HepG2 (cell line): ENCODE data around the gene MTG1. TPM values are rescaled to one million over a fixed set of nuclear protein-coding genes. Genes with fewer than 3 reads are reported as not detected.
"Not testable (repeated sequence)": the region's sequence is repeated elsewhere in the genome, so short reads cannot be mapped to it uniquely, and the experiment has no call there.

Source experiments
- ATAC-seq: fragments of 200-7000 bp; cut with Tn5 transposase; 3 replicates; pipeline ENCODE4 v1.9.1; 2020; ENCODE audit warnings: mild to moderate bottlenecking, moderate library complexity
- BruUV-seq: library from RNA; stranded (reverse); fragments of 400-500 nt; replicated peaks from 2 replicates; lab custom pipeline; 2021; lab: Mats Ljungman, UMichigan
- CTCF ChIA-PET: fragments of 300-600 bp; formaldehyde crosslinking; extraction: SDS; loops from one replicate; lab custom pipeline; 2021; ENCODE audit warnings: low total read pairs, inconsistent platforms, low intra/inter-chr PET ratio; lab: Yijun Ruan, JAX
- POLR2A ChIA-PET: fragments of 350-600 bp; sonication (Branson Sonifier 250); formaldehyde crosslinking; loops from one replicate; lab custom pipeline; 2020; ENCODE audit warnings: antibody characterized with exemption, inconsistent platforms; lab: Yijun Ruan, JAX
- DNase-seq: peaks from one replicate; pipeline ENCODE4 v3.0.0-alpha.2; 2015; ENCODE audit warnings: low spot score
- FAIRE-seq: peaks from 3 replicates; lab custom pipeline; 2011; peaks lifted over from hg19 to GRCh38; lab: Jason Lieb, UNC
- H2AFZ ChIP-seq: one replicate; pipeline ENCODE4 v1.6.1; 2011; ENCODE audit warnings: low read length, inconsistent platforms
- H3K27ac ChIP-seq: fragments of 300-600 bp; 3 replicates; pipeline ENCODE4 v1.8.0; 2011; ENCODE audit warnings: mixed run types, mild to moderate bottlenecking, mixed read lengths, low read length, inconsistent platforms; ENCODE audit not compliant: insufficient read depth; ENCODE audit errors: extremely low read length
- H3K27me3 ChIP-seq, 2 experiments: fragments of 200-600 bp in 1 of 2; 2 replicates in 1 of 2; 3 replicates in 1 of 2; pipeline versions ENCODE4 v1.6.0 to v1.8.0; 2011; ENCODE audit warnings: low read length in 2 of 2, mild to moderate bottlenecking in 2 of 2, moderate library complexity in 2 of 2, inconsistent platforms in 1 of 2; ENCODE audit not compliant: insufficient read depth in 2 of 2, control insufficient read depth in 1 of 2
- H3K36me3 ChIP-seq, 2 experiments: fragments of 200-600 bp in 1 of 2; replicated peaks in 1 of 2; 2 replicates in 1 of 2; 3 replicates in 1 of 2; pipeline versions ENCODE4 v1.5.1 to v1.8.0; 2011; ENCODE audit warnings: low read length in 2 of 2, inconsistent platforms in 1 of 2; ENCODE audit not compliant: insufficient read depth in 2 of 2, control insufficient read depth in 1 of 2
- H3K4me1 ChIP-seq: 2 replicates; pipeline ENCODE4 v1.5.1; 2012; ENCODE audit warnings: low read length, inconsistent platforms; ENCODE audit not compliant: insufficient read depth
- H3K4me2 ChIP-seq: 2 replicates; pipeline ENCODE4 v1.6.0; 2011; ENCODE audit warnings: low read depth, low read length, inconsistent platforms
- H3K4me3 ChIP-seq, 3 experiments: fragments of 200-600 bp in 1 of 3; sonication (generic), shearing (Covaris generic) in 1 of 3; replicated peaks in 1 of 3; 2 replicates each; pipeline ENCODE4 v1.5.1; 2011 to 2016; ENCODE audit warnings: low read length in 3 of 3, inconsistent platforms in 2 of 3, low read depth in 2 of 3, mild to moderate bottlenecking in 2 of 3, control low read depth in 1 of 3, mixed read lengths in 1 of 3; ENCODE audit not compliant: insufficient read depth in 1 of 3
- H3K79me2 ChIP-seq: one replicate; pipeline ENCODE4 v1.6.1; 2011; ENCODE audit warnings: low read length, inconsistent platforms; ENCODE audit not compliant: insufficient read depth
- H3K9ac ChIP-seq: 2 replicates; pipeline ENCODE4 v1.6.0; 2011; ENCODE audit warnings: mild to moderate bottlenecking, low read depth, low read length, inconsistent platforms; ENCODE audit not compliant: insufficient read depth
- H3K9me3 ChIP-seq: 2 replicates; pipeline ENCODE4 v1.5.1; 2012; ENCODE audit warnings: mild to moderate bottlenecking, low read length
- H4K20me1 ChIP-seq: 2 replicates; pipeline ENCODE4 v1.6.0; 2011; ENCODE audit warnings: inconsistent platforms, mild to moderate bottlenecking, low read length, moderate library complexity; ENCODE audit not compliant: insufficient read depth
- BORCS8-MEF2B ChIP-seq: sonication (generic); formaldehyde crosslinking; IDR thresholded peaks from 2 replicates; pipeline ENCODE4 v1.8.0; 2022; ENCODE audit warnings: mild to moderate bottlenecking, missing genetic modification reagents
- GFI1 ChIP-seq: sonication (generic); formaldehyde crosslinking; IDR thresholded peaks from 2 replicates; pipeline ENCODE4 v1.5.0; 2020; ENCODE audit warnings: missing genetic modification reagents, mild to moderate bottlenecking, borderline replicate concordance
- RORA ChIP-seq: sonication (generic); formaldehyde crosslinking; IDR thresholded peaks from 2 replicates; pipeline ENCODE4 v1.5.0; 2020; ENCODE audit warnings: mild to moderate bottlenecking, missing genetic modification reagents, moderate library complexity
- WGBS: methylation state at CpG from one replicate; pipeline ENCODE4 v1.1.6; 2017; ENCODE audit warnings: low lambda C conversion rate; 5-methylcytosine and 5-hydroxymethylcytosine counted together
- in situ Hi-C: cut with HindIII; loops from 2 replicates; pipeline ENCODE4 v1.10.0; 2017; ENCODE audit warnings: low pct_unique_long_range_greater_than_20kb; ENCODE audit not compliant: extremely low pct_ligation_motif_present
- intact Hi-C: fragments of 100-400 bp; cut with micrococcal nuclease; formaldehyde crosslinking; loops from one replicate; pipeline ENCODE4 v1.10.0; 2022; ENCODE audit not compliant: unreplicated experiment
- polyA plus RNA-seq, 8 experiments: library from polyadenylated mRNA; depleted of rRNA in 3 of 8; stranded (reverse) in 7 of 8; unstranded in 1 of 8; fragments of >200 nt; fragmentation: Illumina TruSeq in 4 of 8; extraction: Trizol in 4 of 8; gene quantifications; 2 replicates each; pipeline versions ENCODE4 v1.2.1 to v1.2.3, GENCODE V29; 2011 to 2016; ENCODE audit warnings: low read depth in 4 of 8, missing spikeins in 1 of 8, mixed read lengths in 1 of 8; ENCODE audit not compliant: insufficient read depth in 1 of 8
- total RNA-seq, 5 experiments: library from RNA; depleted of rRNA; stranded (reverse); fragments of >200 nt; fragmentation: Illumina TruSeq; extraction: Trizol; gene quantifications; 2 replicates each; pipeline ENCODE4 v1.2.3, GENCODE V29; 2016; ENCODE audit warnings: low read depth in 1 of 5
- TF ChIP-seq, protein P1 (sequence below): sonication (generic); formaldehyde crosslinking; IDR thresholded peaks from 2 replicates; pipeline ENCODE4 v1.4.0; 2020; ENCODE audit warnings: missing genetic modification reagents

The MTG1 gene
- total and polyA plus RNA-seq, 2 of the 13 experiments (the other 11 are each of a cell fraction or from before 2014, with no cell fraction given): 42.0 to 103 TPM

DNA sequence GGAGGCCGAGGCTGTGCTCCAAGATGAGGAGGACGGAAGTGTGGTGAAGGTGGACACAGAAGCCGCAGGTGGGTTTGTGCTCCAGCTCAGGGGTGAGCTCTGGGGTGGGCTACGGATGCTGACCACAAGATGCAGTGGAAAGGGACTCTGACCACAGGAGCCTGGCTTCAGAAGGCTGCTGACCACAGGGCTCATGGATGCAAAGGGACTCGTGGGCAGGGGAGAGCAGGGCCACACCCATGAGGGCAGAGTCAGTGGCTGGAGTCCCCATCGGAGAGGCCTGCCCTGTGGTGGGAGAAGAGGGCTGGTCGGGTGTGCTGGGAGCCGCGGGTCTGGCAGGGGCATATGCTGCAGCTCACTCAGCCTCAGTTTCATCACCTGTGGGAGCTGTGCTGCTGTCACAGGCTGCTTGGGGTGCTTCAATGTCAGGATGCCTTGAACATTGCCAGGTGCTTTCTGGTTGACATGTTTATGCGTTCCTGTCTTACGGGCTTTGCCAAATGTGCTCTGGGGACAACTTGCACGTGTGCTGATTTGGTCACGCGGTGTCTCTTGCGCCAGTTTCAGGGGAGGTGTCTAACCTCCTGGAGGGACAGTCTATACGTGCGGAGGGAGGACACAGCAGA lies 73.4 kb downstream of the MTG1 start (continued):
- TF ChIP-seq, protein P1, sequence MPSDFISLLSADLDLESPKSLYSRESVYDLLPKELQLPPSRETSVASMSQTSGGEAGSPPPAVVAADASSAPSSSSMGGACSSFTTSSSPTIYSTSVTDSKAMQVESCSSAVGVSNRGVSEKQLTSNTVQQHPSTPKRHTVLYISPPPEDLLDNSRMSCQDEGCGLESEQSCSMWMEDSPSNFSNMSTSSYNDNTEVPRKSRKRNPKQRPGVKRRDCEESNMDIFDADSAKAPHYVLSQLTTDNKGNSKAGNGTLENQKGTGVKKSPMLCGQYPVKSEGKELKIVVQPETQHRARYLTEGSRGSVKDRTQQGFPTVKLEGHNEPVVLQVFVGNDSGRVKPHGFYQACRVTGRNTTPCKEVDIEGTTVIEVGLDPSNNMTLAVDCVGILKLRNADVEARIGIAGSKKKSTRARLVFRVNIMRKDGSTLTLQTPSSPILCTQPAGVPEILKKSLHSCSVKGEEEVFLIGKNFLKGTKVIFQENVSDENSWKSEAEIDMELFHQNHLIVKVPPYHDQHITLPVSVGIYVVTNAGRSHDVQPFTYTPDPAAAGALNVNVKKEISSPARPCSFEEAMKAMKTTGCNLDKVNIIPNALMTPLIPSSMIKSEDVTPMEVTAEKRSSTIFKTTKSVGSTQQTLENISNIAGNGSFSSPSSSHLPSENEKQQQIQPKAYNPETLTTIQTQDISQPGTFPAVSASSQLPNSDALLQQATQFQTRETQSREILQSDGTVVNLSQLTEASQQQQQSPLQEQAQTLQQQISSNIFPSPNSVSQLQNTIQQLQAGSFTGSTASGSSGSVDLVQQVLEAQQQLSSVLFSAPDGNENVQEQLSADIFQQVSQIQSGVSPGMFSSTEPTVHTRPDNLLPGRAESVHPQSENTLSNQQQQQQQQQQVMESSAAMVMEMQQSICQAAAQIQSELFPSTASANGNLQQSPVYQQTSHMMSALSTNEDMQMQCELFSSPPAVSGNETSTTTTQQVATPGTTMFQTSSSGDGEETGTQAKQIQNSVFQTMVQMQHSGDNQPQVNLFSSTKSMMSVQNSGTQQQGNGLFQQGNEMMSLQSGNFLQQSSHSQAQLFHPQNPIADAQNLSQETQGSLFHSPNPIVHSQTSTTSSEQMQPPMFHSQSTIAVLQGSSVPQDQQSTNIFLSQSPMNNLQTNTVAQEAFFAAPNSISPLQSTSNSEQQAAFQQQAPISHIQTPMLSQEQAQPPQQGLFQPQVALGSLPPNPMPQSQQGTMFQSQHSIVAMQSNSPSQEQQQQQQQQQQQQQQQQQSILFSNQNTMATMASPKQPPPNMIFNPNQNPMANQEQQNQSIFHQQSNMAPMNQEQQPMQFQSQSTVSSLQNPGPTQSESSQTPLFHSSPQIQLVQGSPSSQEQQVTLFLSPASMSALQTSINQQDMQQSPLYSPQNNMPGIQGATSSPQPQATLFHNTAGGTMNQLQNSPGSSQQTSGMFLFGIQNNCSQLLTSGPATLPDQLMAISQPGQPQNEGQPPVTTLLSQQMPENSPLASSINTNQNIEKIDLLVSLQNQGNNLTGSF (CRISPR knock-in tag): no peak
- TF ChIP-seq BORCS8-MEF2B (no peak), RORA (CRISPR knock-in tag) (no peak), GFI1 (no peak)
- TF ChIP-seq, all 625 proteins: peak for 2

DNA sequence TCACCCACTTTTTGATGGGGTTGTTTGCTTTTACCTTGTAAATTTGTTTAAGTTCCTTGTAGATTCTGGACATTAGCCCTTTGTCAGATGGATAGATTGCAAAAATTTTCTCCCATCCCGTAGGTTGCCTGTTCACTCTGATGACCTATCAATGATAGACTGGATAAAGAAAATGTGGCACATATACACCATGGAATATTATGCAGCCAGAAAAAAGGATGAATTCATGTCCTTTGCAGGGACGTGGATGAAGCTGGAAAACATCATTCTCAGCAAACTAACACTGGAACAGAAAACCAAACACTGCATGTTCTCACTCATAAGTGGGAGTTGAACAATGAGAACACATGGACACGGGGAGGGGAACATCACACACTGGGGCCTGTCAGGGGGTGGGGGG lies 75.2 kb downstream of the MTG1 start:
- in situ Hi-C loops, H3K27ac ChIP-seq, H3K27me3 ChIP-seq, intact Hi-C loops, H3K4me2 ChIP-seq, H4K20me1 ChIP-seq, H3K36me3 ChIP-seq, ATAC-seq, H3K79me2 ChIP-seq, H3K9me3 ChIP-seq, DNase-seq, FAIRE-seq, BruUV-seq, H3K4me3 ChIP-seq, H2AFZ ChIP-seq, H3K9ac ChIP-seq, POLR2A ChIA-PET, CTCF ChIA-PET: not testable (repeated sequence)
- H3K4me1 ChIP-seq: peaks cover 12% of the 10 kb centered on the region
- WGBS: 49% methylated on average over 3 of the region's 3 CpGs
